Thyroid gland (tissue), 4 donors: Measurements from ENCODE around the gene MINPP1.

Source experiments
- POLR2A ChIP-seq, 2 donors: fragments of 450-650 bp; IDR thresholded peaks; one replicate each; pipeline ENCODE4 v1.6.1; 2017; ENCODE audit warnings: antibody characterized with exemption in 2 of 2, mild to moderate bottlenecking in 2 of 2, moderate library complexity in 1 of 2
- TF ChIP-seq, protein P1 (sequence below), 6 experiments: fragments of 200-600 bp in 3 of 6; fragments of 450-650 bp in 3 of 6; sonication (generic) in 3 of 6; IDR thresholded peaks; one replicate each; pipeline ENCODE4 v1.5.1; 2016 to 2019; ENCODE audit warnings: antibody characterized with exemption in 6 of 6, mild to moderate bottlenecking in 2 of 6, inconsistent platforms in 1 of 6, moderate library complexity in 1 of 6

DNA sequence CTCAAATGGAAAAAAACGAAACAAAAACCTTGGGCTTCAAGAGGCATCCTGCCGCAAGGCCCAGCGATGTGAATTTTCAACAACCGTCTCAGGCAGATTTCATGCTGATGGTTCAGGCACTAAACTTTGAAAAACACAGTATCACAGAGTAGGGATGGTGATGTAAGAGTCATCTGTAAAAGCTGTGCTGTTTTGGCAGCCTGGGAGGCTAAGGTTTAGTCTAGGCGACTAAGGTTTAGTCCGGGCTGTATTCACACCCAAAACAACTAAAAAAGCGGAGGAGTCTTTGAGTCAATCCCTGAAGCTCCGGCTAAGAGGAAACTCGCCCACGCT lies 420 bp upstream of the MINPP1 start:
- TF ChIP-seq, protein P1, sequence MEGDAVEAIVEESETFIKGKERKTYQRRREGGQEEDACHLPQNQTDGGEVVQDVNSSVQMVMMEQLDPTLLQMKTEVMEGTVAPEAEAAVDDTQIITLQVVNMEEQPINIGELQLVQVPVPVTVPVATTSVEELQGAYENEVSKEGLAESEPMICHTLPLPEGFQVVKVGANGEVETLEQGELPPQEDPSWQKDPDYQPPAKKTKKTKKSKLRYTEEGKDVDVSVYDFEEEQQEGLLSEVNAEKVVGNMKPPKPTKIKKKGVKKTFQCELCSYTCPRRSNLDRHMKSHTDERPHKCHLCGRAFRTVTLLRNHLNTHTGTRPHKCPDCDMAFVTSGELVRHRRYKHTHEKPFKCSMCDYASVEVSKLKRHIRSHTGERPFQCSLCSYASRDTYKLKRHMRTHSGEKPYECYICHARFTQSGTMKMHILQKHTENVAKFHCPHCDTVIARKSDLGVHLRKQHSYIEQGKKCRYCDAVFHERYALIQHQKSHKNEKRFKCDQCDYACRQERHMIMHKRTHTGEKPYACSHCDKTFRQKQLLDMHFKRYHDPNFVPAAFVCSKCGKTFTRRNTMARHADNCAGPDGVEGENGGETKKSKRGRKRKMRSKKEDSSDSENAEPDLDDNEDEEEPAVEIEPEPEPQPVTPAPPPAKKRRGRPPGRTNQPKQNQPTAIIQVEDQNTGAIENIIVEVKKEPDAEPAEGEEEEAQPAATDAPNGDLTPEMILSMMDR (IDR thresholded peaks at IDR 0.05) = no peak
- no peak for TF ChIP-seq POLR2A (IDR thresholded peaks at IDR 0.05)
